Measurements from ENCODE around the gene NPAS3.

The NPAS3 gene

DNA sequence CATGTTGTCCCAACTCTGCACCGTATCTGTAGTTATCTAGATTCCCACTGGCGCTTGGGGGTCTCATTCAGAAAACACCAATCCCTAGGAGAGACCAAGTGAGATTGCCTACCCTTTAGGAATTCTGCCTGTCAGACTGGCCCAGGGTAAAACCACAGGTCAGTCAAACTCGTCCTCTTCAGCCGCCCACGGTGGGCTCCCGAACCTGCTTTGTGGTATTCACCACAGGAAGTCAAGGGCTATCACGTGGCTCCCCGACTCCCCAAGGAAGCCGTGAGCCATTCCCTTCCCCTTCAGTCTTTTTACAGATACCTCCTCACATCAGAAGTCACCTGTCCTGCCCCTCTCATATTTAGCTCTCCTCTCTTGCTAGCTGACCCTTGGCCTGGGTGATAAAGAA is 852.3 kb downstream of the NPAS3 start:
- no peak overlapping the region for H3K4me3 ChIP-seq (ENCODE audit: low read length)
- H3K36me3 ChIP-seq (ENCODE audit: insufficient read depth, low read length) = no peaks in the 10 kb centered on the region
- peaks cover 5% of the 10 kb centered on the region; the same call in 1 of the 2 replicates for H3K27me3 ChIP-seq (ENCODE audit: insufficient read depth, low read length)
- H3K9ac ChIP-seq (ENCODE audit: low read depth, low read length) = no peak overlapping the region
- H3K4me1 ChIP-seq (ENCODE audit: insufficient read depth, low read length) = peaks cover 20% of the 10 kb centered on the region; the same call in 1 of the 2 replicates
- H3K27ac ChIP-seq (ENCODE audit: low read depth, low read length) = no peak overlapping the region
- WGBS = 86% methylated on average over 9 of the region's 9 CpGs
- no peaks in the 10 kb centered on the region for H3K9me3 ChIP-seq (ENCODE audit: insufficient read depth, low read depth, low read length)

DNA sequence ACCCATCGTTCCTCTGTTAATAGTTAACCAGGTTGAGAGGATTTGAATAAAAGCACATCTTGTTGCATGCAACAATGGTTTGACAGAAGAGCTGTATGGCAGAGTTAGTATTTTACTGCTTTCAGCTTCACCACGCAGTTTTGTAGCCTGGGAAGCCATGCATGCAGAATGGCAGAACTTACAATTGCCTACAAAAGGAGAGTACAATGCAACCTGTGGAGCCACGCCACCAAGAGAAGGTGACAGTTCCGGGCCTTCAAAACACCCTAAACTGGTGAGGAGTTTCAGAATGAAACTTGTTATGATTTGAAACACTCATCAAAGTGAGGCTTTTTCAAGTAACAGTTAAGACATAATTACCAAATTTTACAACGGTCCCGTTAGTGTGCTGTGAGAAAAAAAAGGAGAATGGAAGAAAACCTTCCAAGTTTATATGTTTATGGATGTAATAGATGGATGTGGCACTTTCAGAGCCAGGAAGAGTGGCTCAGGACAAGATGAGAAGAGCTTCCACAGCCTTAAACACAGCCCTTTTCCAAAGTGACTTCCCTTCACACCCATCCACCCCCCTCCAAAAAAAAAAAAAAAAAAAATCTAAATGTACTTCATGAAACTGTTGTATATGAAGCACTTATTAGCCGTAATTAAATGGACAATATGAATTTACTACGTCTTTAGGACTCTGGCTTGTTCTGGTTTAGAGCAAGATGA is 853.5 kb downstream of the NPAS3 start:
- Histone ChIP-seq H3K9ac (ENCODE audit: low read depth, low read length) (no peak overlapping the region), H3K27ac (ENCODE audit: low read depth, low read length) (no peak overlapping the region), H3K4me1 (ENCODE audit: insufficient read depth, low read length) (peaks cover 17% of the 10 kb centered on the region; the same call in 1 of the 2 replicates), H3K27me3 (ENCODE audit: insufficient read depth, low read length) (peaks cover 5% of the 10 kb centered on the region; the same call in 1 of the 2 replicates), H3K4me3 (ENCODE audit: low read length) (no peak overlapping the region), H3K9me3 (ENCODE audit: insufficient read depth, low read depth, low read length) (no peaks in the 10 kb centered on the region), H3K36me3 (ENCODE audit: insufficient read depth, low read length) (no peaks in the 10 kb centered on the region)
- 88% methylated on average over 4 of the region's 8 CpGs for WGBS

DNA sequence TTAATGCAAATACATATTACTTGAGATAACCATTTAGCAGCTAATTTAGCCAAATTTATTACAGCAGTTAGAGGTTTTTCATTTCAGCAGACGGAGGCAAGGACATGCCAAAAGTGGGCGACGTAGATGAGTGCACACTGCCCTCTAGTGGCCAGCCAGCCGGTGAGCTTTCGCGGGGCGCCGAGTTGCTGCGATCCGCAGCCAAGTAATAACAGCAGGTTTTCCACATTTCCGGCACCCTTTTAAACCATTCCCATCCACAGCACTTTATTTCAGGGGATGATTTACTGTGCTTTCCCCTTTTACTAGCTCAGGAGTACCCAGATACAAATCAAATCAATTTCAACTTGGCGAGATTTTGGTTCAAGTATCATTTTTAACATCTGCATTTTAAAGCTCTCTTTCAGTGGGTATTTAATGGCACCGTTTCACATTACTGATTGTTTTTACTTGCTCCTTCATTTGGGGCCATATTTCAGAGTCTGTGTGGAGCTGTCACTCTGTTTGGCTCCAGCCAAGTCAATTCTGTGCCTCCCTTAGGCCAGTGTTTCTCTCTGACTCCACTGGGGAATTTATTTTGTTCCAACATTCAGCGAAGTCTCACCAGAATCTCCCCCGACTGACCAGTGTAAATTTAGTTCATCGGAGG is 854.2 kb downstream of the NPAS3 start:
- peaks cover 5% of the 10 kb centered on the region; the same call in 1 of the 2 replicates for H3K27me3 ChIP-seq (ENCODE audit: insufficient read depth, low read length)
- H3K27ac ChIP-seq (ENCODE audit: low read depth, low read length) = no peak overlapping the region
- 29% methylated on average over 16 of the region's 16 CpGs for WGBS
- H3K4me3 ChIP-seq (ENCODE audit: low read length) = no peak overlapping the region
- H3K9ac ChIP-seq (ENCODE audit: low read depth, low read length) = no peak overlapping the region
- H3K4me1 ChIP-seq (ENCODE audit: insufficient read depth, low read length) = peaks cover 14% of the 10 kb centered on the region; the same call in 1 of the 2 replicates
- H3K9me3 ChIP-seq (ENCODE audit: insufficient read depth, low read depth, low read length) = no peaks in the 10 kb centered on the region
- H3K36me3 ChIP-seq (ENCODE audit: insufficient read depth, low read length) = no peaks in the 10 kb centered on the region

DNA sequence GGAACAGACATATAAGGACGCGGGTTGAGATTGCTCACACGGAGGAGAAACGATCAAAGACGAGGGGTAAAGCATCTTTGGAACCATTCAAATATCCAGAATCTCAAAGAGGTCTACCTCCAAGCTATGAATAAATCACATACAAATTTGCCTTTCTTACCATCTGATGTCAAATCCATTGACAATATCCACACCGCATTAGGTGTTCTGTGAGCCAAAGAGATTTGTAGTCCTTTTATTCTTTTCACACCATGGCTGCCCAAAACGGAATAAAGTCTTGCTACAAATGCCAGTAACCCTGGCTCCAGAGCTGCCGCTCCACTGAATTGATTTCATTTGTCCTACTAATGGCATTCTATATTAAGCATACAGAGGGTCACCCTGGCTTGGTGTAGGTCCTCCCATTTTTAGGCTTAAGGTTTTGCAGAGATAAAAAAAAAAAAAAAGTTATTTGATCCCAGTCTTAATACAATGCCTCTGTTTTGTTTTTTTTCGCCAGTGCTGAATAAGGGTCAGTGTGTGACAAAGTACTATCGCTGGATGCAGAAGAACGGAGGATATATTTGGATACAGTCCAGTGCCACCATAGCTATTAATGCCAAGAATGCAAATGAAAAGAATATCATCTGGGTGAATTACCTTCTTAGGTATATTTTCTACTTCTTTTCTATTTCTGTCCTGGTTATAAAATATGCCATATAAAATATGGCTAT is 854.9 kb downstream of the NPAS3 start:
- H3K36me3 ChIP-seq (ENCODE audit: insufficient read depth, low read length) = no peaks in the 10 kb centered on the region
- H3K9me3 ChIP-seq (ENCODE audit: insufficient read depth, low read depth, low read length) = no peaks in the 10 kb centered on the region
- peaks cover 7% of the 10 kb centered on the region; the same call in 1 of the 2 replicates for H3K4me1 ChIP-seq (ENCODE audit: insufficient read depth, low read length)
- peaks cover 5% of the 10 kb centered on the region; the same call in 1 of the 2 replicates for H3K27me3 ChIP-seq (ENCODE audit: insufficient read depth, low read length)
- H3K27ac ChIP-seq (ENCODE audit: low read depth, low read length) = no peak overlapping the region
- H3K4me3 ChIP-seq (ENCODE audit: low read length) = no peak overlapping the region
- 94% methylated on average over 11 of the region's 11 CpGs for WGBS
- no peak overlapping the region for H3K9ac ChIP-seq (ENCODE audit: low read depth, low read length)

DNA sequence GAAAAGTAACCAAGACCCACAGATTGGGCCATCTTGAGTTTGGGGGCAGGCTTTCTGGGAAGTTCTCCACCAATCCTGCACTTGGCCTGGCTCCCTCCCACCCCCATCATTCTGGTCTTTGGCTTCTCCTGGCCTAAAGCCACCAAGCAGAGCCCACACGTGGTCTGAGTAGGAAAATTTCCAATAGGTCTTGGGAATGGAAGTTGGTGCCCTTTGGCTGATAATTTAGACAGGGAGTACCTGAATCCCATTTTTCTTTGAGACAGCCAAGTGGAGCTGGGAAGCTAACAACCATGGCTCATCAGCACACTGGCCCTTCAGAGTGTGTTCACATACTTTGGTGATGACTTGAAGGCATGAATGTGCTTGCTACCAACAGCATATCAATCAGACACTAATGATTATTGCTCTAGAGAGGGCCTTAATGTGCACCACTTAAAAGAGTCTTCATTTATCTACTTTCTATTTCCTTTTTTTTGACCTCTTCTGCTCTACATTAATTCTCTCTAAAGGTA is 856.2 kb downstream of the NPAS3 start:
- Histone ChIP-seq H3K9ac (ENCODE audit: low read depth, low read length) (no peak overlapping the region), H3K27ac (ENCODE audit: low read depth, low read length) (no peak overlapping the region), H3K27me3 (ENCODE audit: insufficient read depth, low read length) (peaks cover 5% of the 10 kb centered on the region; the same call in 1 of the 2 replicates), H3K4me1 (ENCODE audit: insufficient read depth, low read length) (peaks cover 5% of the 10 kb centered on the region; the same call in 1 of the 2 replicates), H3K9me3 (ENCODE audit: insufficient read depth, low read depth, low read length) (no peaks in the 10 kb centered on the region), H3K4me3 (ENCODE audit: low read length) (no peak overlapping the region), H3K36me3 (ENCODE audit: insufficient read depth, low read length) (no peaks in the 10 kb centered on the region)
- 95% methylated on average over 1 of the region's 1 CpG for WGBS

DNA sequence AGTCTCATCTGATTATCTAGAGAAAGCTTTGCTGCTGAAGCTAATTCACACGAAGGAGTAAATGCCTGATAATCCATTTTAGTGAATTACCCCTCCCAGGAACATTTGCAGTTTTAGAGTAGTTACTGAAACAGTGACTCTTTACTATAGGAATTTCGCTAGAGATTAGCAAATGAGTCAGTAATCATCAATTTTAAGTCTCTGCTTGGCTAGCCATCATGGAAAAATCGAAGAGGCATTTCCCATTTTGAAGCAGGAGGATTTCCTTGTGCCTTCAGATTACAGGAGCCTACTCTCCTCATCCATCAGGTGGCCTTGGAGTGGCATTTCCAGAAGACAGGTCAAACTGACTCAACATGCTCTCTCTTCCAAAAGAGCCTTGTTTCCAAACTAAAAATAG is 857.7 kb downstream of the NPAS3 start:
- H3K27ac ChIP-seq (ENCODE audit: low read depth, low read length) = no peak overlapping the region
- no peak overlapping the region for H3K4me3 ChIP-seq (ENCODE audit: low read length)
- WGBS = 92% methylated on average over 3 of the region's 3 CpGs
- no peaks in the 10 kb centered on the region for H3K36me3 ChIP-seq (ENCODE audit: insufficient read depth, low read length)
- no peaks in the 10 kb centered on the region for H3K9me3 ChIP-seq (ENCODE audit: insufficient read depth, low read depth, low read length)
- H3K4me1 ChIP-seq (ENCODE audit: insufficient read depth, low read length) = peaks cover 9% of the 10 kb centered on the region
- peaks cover 5% of the 10 kb centered on the region; the same call in 1 of the 2 replicates for H3K27me3 ChIP-seq (ENCODE audit: insufficient read depth, low read length)
- no peak overlapping the region for H3K9ac ChIP-seq (ENCODE audit: low read depth, low read length)

DNA sequence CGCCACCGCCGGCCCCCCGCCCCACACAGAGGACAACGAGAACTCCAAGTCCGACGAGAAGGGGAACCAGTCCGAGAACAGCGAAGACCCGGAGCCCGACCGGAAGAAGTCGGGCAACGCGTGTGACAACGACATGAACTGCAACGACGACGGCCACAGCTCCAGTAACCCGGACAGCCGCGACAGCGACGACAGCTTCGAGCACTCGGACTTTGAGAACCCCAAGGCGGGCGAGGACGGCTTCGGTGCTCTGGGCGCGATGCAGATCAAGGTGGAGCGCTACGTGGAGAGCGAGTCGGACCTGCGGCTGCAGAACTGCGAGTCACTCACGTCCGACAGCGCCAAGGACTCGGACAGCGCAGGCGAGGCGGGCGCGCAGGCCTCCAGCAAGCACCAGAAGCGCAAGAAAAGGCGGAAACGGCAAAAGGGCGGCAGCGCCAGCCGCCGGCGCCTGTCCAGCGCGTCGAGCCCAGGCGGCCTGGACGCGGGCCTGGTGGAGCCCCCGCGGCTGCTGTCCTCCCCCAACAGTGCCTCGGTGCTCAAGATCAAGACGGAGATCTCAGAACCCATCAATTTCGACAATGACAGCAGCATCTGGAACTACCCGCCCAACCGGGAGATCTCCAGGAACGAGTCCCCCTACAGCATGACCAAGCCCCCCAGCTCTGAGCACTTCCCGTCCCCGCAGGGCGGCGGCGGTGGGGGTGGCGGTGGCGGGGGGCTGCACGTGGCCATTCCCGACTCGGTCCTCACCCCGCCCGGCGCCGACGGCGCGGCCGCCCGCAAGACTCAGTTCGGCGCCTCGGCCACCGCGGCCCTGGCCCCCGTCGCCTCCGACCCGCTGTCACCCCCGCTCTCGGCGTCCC is 861.3 kb downstream of the NPAS3 start:
- WGBS = 97% methylated on average over 100 of the region's 100 CpGs

DNA sequence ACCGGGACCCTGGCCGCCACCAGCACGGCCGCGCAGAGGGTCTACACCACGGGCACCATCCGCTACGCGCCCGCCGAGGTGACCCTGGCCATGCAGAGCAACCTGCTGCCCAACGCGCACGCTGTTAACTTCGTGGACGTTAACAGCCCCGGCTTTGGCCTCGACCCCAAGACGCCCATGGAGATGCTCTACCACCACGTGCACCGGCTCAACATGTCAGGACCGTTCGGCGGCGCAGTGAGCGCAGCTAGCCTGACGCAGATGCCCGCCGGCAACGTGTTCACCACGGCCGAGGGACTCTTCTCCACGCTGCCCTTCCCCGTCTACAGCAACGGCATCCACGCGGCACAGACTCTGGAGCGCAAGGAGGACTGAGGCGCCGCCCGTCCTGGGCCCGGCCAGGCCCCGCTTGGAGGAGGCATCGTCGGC is 862.1 kb downstream of the NPAS3 start:
- WGBS = 95% methylated on average over 45 of the region's 45 CpGs
- no peaks in the 10 kb centered on the region for H3K9me3 ChIP-seq (ENCODE audit: insufficient read depth, low read depth, low read length)
- no peak overlapping the region for H3K4me3 ChIP-seq (ENCODE audit: low read length)
- no peak overlapping the region for H3K27ac ChIP-seq (ENCODE audit: low read depth, low read length)
- H3K9ac ChIP-seq (ENCODE audit: low read depth, low read length) = no peak overlapping the region
- H3K36me3 ChIP-seq (ENCODE audit: insufficient read depth, low read length) = no peaks in the 10 kb centered on the region
- peaks cover 11% of the 10 kb centered on the region for H3K4me1 ChIP-seq (ENCODE audit: insufficient read depth, low read length)
- H3K27me3 ChIP-seq (ENCODE audit: insufficient read depth, low read length) = no peaks in the 10 kb centered on the region

More for the DNA sequence above, 861.3 kb downstream of the NPAS3 start:
- Histone ChIP-seq H3K9ac (ENCODE audit: low read depth, low read length) (no peak overlapping the region), H3K4me1 (ENCODE audit: insufficient read depth, low read length) (peaks cover 11% of the 10 kb centered on the region), H3K27ac (ENCODE audit: low read depth, low read length) (no peak overlapping the region), H3K27me3 (ENCODE audit: insufficient read depth, low read length) (no peaks in the 10 kb centered on the region), H3K9me3 (ENCODE audit: insufficient read depth, low read depth, low read length) (no peaks in the 10 kb centered on the region), H3K36me3 (ENCODE audit: insufficient read depth, low read length) (no peaks in the 10 kb centered on the region), H3K4me3 (ENCODE audit: low read length) (no peak overlapping the region)

DNA sequence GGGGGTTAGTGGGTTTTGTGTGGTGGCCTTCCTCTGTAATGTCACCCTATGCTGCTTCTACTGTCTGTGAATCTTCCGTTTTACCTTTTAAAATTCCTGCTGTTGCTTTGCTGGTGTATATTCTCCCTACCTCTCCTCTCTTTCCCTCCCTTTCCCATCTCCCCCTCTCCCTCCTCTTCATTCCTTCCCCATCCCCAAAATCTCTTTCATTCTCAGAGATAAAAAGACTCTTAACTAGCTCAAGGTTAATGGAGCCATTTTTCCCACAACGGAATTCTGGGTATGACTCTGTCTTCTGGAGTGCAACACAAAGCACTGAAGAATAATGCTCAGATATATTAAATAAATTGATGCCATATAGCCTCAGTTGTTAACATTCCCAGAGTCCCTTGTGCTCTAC is 864.1 kb downstream of the NPAS3 start:
- Histone ChIP-seq H3K9me3 (ENCODE audit: insufficient read depth, low read depth, low read length) (no peaks in the 10 kb centered on the region), H3K9ac (ENCODE audit: low read depth, low read length) (no peak overlapping the region), H3K27ac (ENCODE audit: low read depth, low read length) (no peak overlapping the region), H3K36me3 (ENCODE audit: insufficient read depth, low read length) (no peaks in the 10 kb centered on the region), H3K4me1 (ENCODE audit: insufficient read depth, low read length) (peaks cover 11% of the 10 kb centered on the region), H3K27me3 (ENCODE audit: insufficient read depth, low read length) (no peaks in the 10 kb centered on the region), H3K4me3 (ENCODE audit: low read length) (no peak overlapping the region)
- WGBS = 82% methylated on average over 2 of the region's 2 CpGs

DNA sequence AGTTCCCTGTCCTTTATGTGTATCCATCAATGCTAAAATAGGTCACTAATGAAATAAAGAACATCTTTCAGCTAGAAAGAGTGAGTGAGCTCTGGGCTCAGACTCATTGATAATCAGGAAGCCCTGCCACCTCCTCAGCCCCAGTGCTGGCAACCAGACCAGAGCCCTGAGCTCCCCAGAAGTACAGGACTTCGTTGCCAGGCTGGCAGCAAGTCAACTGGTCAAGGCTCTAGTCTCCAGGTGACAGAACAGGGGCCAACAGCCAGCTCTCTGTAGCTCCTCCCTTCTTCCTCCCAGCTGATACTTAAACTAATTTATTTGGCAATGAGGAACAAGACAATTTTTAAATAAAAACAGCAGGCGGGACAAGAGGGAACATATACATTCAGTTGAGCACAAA is 866.9 kb downstream of the NPAS3 start:
- no peaks in the 10 kb centered on the region for H3K27me3 ChIP-seq (ENCODE audit: insufficient read depth, low read length)

More for the DNA sequence above, 866.9 kb downstream of the NPAS3 start:
- H3K27ac ChIP-seq (ENCODE audit: low read depth, low read length) = no peak overlapping the region
- peaks cover 11% of the 10 kb centered on the region for H3K4me1 ChIP-seq (ENCODE audit: insufficient read depth, low read length)
- no peaks in the 10 kb centered on the region for H3K36me3 ChIP-seq (ENCODE audit: insufficient read depth, low read length)
- H3K9me3 ChIP-seq (ENCODE audit: insufficient read depth, low read depth, low read length) = no peaks in the 10 kb centered on the region
- no peak overlapping the region for H3K9ac ChIP-seq (ENCODE audit: low read depth, low read length)
- WGBS = 45% methylated on average over 2 of the region's 2 CpGs
- no peak overlapping the region for H3K4me3 ChIP-seq (ENCODE audit: low read length)

Data from HUES64 (cell line).